ENCODE measurements around the gene SULT2B1.

DNA sequence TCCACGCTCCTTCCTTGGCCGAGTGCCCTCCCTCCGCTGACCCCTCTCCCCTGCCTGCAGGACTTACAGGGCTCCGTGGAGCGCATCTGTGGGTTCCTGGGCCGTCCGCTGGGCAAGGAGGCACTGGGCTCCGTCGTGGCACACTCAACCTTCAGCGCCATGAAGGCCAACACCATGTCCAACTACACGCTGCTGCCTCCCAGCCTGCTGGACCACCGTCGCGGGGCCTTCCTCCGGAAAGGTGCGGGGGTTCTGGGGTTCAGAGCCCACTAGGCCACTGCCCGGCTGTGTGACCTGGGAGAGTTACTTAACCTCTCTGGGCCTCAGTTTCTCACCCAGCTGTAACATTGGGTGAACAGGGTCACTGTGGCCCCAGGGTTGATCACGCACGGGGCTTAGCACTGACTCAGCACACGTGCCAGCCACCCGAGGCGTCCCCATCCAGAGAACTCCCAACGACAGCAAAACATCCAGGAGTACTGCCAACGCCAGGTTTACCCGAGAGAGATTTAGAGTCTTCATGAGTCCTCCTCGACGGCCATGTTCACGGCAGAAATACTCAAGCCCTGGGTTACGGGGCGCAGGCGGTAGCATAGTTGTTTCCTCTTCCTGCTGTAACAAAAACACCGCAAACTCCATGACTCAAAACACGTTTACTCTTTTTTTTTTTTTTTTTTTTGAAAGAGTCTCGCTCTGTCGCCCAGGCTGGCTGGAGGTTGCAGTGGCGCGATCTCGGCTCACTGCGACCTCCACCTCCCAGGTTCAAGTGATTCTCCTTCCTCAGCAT is 44.9 kb downstream of the SULT2B1 start:
- TF ChIP-seq, protein P1, sequence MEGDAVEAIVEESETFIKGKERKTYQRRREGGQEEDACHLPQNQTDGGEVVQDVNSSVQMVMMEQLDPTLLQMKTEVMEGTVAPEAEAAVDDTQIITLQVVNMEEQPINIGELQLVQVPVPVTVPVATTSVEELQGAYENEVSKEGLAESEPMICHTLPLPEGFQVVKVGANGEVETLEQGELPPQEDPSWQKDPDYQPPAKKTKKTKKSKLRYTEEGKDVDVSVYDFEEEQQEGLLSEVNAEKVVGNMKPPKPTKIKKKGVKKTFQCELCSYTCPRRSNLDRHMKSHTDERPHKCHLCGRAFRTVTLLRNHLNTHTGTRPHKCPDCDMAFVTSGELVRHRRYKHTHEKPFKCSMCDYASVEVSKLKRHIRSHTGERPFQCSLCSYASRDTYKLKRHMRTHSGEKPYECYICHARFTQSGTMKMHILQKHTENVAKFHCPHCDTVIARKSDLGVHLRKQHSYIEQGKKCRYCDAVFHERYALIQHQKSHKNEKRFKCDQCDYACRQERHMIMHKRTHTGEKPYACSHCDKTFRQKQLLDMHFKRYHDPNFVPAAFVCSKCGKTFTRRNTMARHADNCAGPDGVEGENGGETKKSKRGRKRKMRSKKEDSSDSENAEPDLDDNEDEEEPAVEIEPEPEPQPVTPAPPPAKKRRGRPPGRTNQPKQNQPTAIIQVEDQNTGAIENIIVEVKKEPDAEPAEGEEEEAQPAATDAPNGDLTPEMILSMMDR (IDR thresholded peaks at IDR 0.05) = no peak
- no peak for TF ChIP-seq EZH2 (IDR thresholded peaks at IDR 0.05)
